Measurements from ENCODE around the gene NEK8. TPM values are rescaled to one million over a fixed set of nuclear protein-coding genes. Genes with fewer than 3 reads are reported as not detected.

NEK8 gene
- total and polyA plus RNA-seq, 2 of the 8 experiments (the other 6 are each of a cell fraction or from before 2014, with no cell fraction given): 14.9 to 23.3 TPM

GRCh38 chr17:28729950-28730330 is 1.4 kb downstream of the NEK8 start:
- WGBS, 2 experiments (ENCODE audit: extremely low coverage in 1 of 2, insufficient coverage in 1 of 2, insufficient read length in 1 of 2, insufficient replicate concordance in 2 of 2, low coverage in 1 of 2, low lambda C conversion rate in 2 of 2, missing lambda C conversion rate in 1 of 2): 86% methylated on average over 9 of the region's 11 CpGs; no CpG with 5 or more reads in 1 of the 2 experiments
- POLR2A ChIA-PET (ENCODE audit: partially characterized antibody): interaction anchor here (0.6 to 17.6 kb wide), 8 partner anchors 10 to 175 kb away, joined by 4 to 813 read pairs (median 27); partner anchors contain the start of genes DHRS13, PROCA1, RPL23A and TRAF4
- 0 out of 7 replicates have a peak, but pooled peaks cover 0 to 3% (median 0%) of the 10 kb centered on the region in 4 experiments for H3K4me1 ChIP-seq (replicated peaks in 1 of 4; ENCODE audit: control insufficient read depth in 3 of 4, insufficient read depth in 4 of 4, low read length in 3 of 4)
- no peaks in the 10 kb centered on the region for H3K9me3 ChIP-seq (ENCODE audit: insufficient read depth in 2 of 2, low read depth in 1 of 2, low read length in 1 of 2)
- H3K4ac ChIP-seq (replicated peaks; ENCODE audit: insufficient read length, low read depth, low read length): no peak overlapping the region
- no peak overlapping the region for H2BK20ac ChIP-seq (ENCODE audit: low read length)
- H3K23me2 ChIP-seq (ENCODE audit: low read depth, low read length): peaks cover 13% of the 10 kb centered on the region; the same call in 1 of the 2 replicates
- no peak overlapping the region for H3K4me2 ChIP-seq (ENCODE audit: insufficient read depth in 1 of 2, low read depth in 2 of 2, low read length in 2 of 2)
- H2AFZ ChIP-seq (ENCODE audit: low read length): no peak overlapping the region
- no peak overlapping the region for H3K27ac ChIP-seq (ENCODE audit: low read depth, low read length)
- H3K27me3 ChIP-seq (replicated peaks in 1 of 4; ENCODE audit: control insufficient read depth in 3 of 4, extremely low read depth in 1 of 4, insufficient read depth in 3 of 4, low read length in 3 of 4): no peaks in the 10 kb centered on the region
- H4K20me1 ChIP-seq (replicated peaks in 1 of 2; ENCODE audit: control insufficient read depth in 1 of 2, insufficient read depth in 2 of 2, low read length in 2 of 2): peaks cover 0 to 3% of the 10 kb centered on the region in 2 experiments
- peaks cover 0 to 7% of the 10 kb centered on the region in 2 experiments; a peak in 1 of 4 replicates for H3K79me2 ChIP-seq (ENCODE audit: control insufficient read depth in 1 of 2, insufficient read depth in 2 of 2, low read length in 2 of 2)
- no peak overlapping the region for H4K5ac ChIP-seq (ENCODE audit: insufficient read length, low read depth, low read length)
- no peak overlapping the region for H2AK5ac ChIP-seq (ENCODE audit: low read depth, low read length)
- H3K9ac ChIP-seq (replicated peaks in 1 of 4; ENCODE audit: extremely low read depth in 1 of 4, low read depth in 3 of 4, low read length in 3 of 4): no peak overlapping the region
- H3K4me3 ChIP-seq (ENCODE audit: extremely low read depth in 1 of 4, insufficient read depth in 2 of 4, low read depth in 3 of 4, low read length in 4 of 4): no peak overlapping the region
- peaks cover 2% of the 10 kb centered on the region; the same call in 1 of the 2 replicates for H3K79me1 ChIP-seq (ENCODE audit: low read depth, low read length)
- H2BK120ac ChIP-seq (replicated peaks; ENCODE audit: low read depth, low read length): no peak overlapping the region
- FAIRE-seq (no peak), DNase-seq (ENCODE audit: low read depth in 1 of 2, low spot score in 2 of 2) (no peak)
- no peak overlapping the region for H2BK12ac ChIP-seq (ENCODE audit: low read depth, low read length)
- no peak overlapping the region for H3K56ac ChIP-seq (replicated peaks; ENCODE audit: insufficient read length, low read depth, low read length)
- H2BK5ac ChIP-seq (ENCODE audit: low read depth, low read length): no peak overlapping the region
- H2BK15ac ChIP-seq (ENCODE audit: low read length): no peak overlapping the region
- H3K18ac ChIP-seq (ENCODE audit: extremely low read depth, low read length): no peak overlapping the region
- H4K8ac ChIP-seq (ENCODE audit: extremely low read depth, insufficient read depth, low read length): no peak overlapping the region
- no peak overlapping the region for H4K91ac ChIP-seq (replicated peaks; ENCODE audit: insufficient read length, low read length)
- H3K36me3 ChIP-seq (ENCODE audit: control insufficient read depth in 2 of 4, insufficient read depth in 4 of 4, low read length in 3 of 4): peaks cover 1 to 13% (median 6%) of the 10 kb centered on the region in 4 experiments; a peak in 5 of 8 replicates
- H3K14ac ChIP-seq (ENCODE audit: insufficient read length): no peak overlapping the region
- no peak overlapping the region for H3K23ac ChIP-seq (ENCODE audit: insufficient read length)
- CTCF ChIA-PET (ENCODE audit: partially characterized antibody): interaction anchor here (1.1 to 16.9 kb wide), 5 partner anchors 11 to 147 kb away, joined by 3 to 316 read pairs (median 70); partner anchors contain the start of gene TRAF4
- TF ChIP-seq E2F6 (IDR thresholded peaks at IDR 0.05) (no peak), SP2 (IDR thresholded peaks at IDR 0.05; ENCODE audit: low read length) (no peak), YY1 (IDR thresholded peaks at IDR 0.05; ENCODE audit: low read depth, low read length) (no peak), CHD1 (IDR thresholded peaks at IDR 0.05; ENCODE audit: low read depth, low read length) (no peak), TAF7 (optimal IDR thresholded peaks at IDR 0.05; ENCODE audit: borderline replicate concordance, low read depth, low read length) (no peak), SP4 (IDR thresholded peaks at IDR 0.05; ENCODE audit: low read length) (no peak), EGR1 (IDR thresholded peaks at IDR 0.05; ENCODE audit: borderline replicate concordance, low read depth, low read length) (no peak), TEAD4 (IDR thresholded peaks at IDR 0.05; ENCODE audit: low read depth, low read length) (no peak), SIN3A (conservative IDR thresholded peaks at IDR 0.05 in 1 of 2, IDR thresholded peaks at IDR 0.05 in 1 of 2; ENCODE audit: low read depth in 1 of 2, low read length in 2 of 2) (no peak), RXRA (IDR thresholded peaks at IDR 0.05; ENCODE audit: insufficient read depth, low read depth, low read length) (no peak), SAP30 (IDR thresholded peaks at IDR 0.05; ENCODE audit: insufficient read depth, insufficient replicate concordance, low read length) (no peak), KDM4A (IDR thresholded peaks at IDR 0.05; ENCODE audit: low read depth, low read length, severe bottlenecking) (no peak)
